Measurements from ENCODE around the gene ABCA1.

ABCA1 gene

GRCh38 chr9:104758974-104759373, 169.0 kb downstream of the ABCA1 start:
- DNase-seq (ENCODE audit: low read depth), result no peak

DNA sequence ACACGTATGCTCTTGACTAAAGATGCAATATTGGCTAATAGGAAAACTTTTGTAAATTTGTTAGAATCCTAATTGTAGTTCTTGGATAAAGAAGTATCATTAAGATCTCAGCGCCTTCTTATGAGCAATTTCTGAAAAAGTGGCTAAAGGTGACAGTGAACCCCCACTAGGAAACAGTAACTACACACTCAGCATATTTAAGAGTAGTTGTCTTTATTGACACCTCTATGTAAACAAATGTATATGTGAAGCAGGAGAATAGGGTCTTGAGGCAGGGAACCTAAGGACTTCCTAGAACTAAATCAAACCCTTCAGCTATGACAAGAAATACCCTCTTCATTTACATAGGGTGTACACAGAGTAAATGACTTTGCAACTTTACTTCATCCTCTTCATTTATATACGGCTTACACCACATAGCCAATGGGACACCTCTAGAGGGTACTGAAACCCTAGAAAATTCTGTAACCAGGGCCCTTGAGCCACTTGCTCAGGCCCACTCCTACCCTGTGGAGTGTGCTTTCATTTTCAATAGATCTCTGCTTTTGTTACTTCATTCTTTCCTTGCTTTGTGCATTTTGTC, 177.7 kb downstream of the ABCA1 start:
- DNase-seq (ENCODE audit: low read depth), result no peak

DNA sequence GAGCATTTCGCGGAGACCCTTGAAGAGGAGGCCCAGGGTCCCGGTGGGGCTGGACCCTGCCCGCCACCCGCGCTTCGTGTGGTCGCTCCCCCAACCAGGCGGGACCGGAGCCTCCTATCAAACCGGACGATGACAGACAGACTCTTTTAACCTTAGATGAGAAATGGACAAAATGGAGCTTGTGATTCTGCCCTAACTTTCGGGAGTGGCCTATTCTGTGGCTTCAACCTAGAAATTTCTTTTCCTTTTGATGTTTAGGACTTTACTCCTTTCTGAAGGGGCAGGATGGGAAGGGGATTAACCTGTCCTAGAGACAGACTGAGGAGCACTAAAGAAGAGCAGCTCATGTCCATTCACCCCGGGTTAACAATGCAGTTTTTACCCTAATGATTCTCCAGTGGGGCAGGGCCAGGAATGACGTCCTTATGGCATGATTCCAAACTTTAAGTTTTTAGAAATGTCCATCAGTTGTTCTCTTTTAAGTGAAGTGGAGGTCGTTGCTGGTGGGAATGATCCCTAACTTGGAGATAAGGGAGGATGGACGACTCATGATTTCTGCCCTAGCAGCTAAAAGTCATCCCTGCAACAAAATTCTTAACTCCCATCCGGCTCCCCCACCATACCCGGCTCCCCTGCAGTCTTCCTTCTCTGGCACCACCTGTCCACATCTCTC, 179.5 kb downstream of the ABCA1 start:
- DNase-seq (ENCODE audit: low read depth), result no peak

DNA sequence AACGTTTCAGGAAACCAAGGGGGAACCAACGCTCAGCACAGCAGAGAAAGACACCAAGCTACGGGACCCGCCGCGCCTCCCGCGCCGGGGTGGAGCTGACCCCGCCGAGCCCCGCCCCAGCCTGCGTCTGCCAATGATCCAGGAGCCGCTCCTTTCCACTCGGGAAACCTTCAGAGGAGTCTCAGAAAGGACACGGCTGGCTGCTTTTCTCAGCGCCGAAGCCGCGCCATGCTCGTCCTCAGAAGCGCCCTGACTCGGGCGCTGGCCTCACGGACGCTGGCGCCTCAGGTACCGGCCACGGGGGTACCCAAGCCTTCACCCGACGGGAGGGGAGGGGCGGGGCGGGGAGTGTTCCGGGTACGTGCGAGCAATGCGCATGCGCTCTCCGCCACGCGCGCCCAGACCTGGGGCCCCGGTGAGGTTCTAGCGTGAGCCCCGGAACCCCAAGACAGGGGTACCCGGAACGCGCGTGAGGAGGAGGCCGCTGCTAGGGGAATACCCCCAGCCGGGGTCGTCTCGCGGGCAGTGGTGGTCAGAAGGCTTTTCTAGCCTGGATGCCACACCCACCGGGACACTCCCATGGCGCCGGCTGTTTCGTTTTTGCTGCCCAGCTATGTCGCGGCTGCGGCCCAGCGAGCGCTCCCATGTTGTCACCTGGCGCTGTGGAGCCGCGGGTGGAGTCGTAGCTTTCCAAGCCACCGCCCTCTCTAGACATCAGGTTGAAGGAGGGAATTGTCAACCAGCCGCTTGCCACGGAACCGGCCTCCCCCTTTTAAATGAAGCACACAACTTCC, 180.2 kb downstream of the ABCA1 start, which contains the start of gene NIPSNAP3A:
Gene NIPSNAP3A, plus strand, starts transcription at position 119 of the 794 bp plus-strand sequence. Its CDS starts 110 bp downstream, at position 229.
- peak; percentile 57 for DNase-seq (ENCODE audit: low read depth)

DNA sequence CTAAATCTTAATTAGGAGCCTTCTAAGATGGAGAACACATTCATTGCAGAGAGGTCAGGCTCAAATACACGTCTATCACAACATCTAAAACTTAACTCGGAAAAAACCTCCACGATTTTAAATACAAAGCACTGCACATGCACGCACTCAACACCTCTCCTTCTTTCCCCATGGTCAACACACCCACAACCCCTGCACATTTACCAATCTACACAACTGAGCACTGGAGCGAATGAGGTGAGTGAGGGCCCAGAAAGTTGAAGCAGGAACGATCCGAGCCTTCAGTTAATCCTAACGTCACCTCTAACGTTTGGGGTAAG, 180.8 kb downstream of the ABCA1 start:
- no peak for DNase-seq (ENCODE audit: low read depth)

DNA sequence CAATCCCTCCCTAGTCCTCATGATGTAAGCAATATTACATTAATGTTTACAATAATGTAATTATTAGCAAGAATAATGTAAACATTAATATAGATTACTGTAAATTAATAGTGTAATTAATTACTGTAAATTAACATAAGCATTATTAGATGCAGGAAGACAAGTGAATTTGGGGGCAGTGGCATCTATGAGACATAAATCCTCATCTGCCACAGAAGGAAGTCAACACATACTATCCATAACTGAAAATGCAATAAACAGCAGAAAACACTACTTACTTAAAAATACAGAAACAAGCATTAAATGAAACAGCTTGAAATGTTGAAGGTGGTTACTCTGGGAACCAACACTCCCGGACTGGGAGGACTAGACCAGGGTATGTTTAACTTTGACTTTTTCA, 181.2 kb downstream of the ABCA1 start:
- DNase-seq (ENCODE audit: low read depth), result no peak

GRCh38 chr9:104746285-104746684, 181.7 kb downstream of the ABCA1 start:
- DNase-seq (ENCODE audit: low read depth), result no peak

DNA sequence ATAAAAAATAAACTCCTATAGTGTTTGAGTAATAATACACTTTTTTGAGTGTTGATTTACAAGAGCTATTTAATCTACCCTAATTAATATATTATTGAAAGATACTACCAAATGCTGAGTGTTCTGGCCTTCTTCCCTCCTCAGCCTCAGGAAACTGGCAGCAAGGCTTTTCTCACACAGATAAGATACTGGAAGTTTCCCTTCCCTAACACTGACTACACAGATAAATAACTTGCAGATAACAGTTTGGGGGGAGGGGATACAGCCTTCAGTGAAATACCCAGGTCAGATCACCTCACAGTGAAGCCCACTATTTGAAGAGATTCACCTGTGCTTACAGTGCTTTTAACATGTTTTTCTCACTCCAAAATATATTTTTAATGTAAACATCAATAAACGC, 182.1 kb downstream of the ABCA1 start:
- DNase-seq (ENCODE audit: low read depth), result no peak

DNA sequence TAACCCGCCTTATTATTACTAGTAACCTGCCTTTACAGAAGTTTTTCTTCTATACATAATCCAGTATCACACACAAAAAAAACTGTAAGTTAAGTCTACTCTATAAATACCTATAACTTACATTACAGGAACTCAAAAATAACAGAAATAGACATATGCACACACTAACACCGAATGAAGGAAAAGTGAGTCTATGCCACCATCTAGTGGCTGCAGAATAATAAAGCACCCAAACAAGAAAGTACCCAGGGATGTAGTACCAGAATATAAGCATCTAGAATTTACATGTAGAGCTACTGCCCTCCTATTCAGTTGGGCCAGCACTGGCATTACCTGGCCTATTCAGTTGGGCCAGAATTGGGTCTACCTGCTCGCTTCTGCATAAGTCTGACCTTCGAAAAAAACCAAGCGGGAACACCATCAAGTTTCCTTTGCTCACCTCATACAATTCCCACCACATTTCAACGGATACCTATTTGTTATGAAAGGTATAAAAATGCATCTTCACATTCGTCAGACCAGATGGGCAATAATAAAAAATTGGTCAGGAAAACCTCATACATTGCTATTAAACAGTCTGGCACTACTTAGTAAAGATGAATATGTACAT, 184.5 kb downstream of the ABCA1 start:
- peak; percentile 66 for DNase-seq (ENCODE audit: low read depth)

DNA sequence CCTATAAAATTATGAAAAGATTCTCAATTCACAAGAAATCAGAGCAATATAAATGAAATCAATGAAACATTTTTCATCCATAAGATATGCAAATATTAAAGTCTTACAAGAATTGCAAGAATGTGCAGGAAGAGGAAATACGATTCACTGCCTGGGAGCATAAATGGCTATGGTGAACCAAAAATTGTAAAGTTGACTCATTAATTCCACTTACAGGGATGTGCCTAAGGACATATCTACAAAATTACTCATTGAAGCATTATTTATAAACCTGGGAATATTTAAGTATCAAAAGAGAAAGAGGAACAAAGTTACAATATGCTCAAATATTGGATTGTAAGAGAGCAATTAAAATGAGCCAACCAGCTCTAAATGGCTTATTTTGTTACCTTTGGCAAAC, 187.3 kb downstream of the ABCA1 start:
- DNase-seq (ENCODE audit: low read depth), result peak; percentile 37

DNA sequence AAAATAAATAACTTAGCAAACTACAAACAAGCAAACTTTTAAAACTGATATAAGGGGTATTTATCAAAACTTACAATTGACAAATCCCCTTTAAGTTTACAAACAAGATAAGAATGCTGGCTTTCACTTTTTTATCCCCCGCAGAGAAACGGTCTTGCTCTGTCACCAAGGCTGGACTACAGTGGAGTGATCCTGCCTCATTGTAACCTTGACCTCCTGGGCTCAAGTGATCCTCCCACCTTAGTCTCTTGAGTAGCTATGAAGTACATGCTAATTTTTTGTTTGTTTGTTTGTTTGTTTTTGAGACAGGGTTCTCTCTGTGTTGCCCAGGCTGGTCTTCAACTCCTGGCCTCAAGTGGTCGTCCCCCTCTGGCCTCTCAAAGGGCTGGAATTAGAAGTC, 189.5 kb downstream of the ABCA1 start:
- DNase-seq (ENCODE audit: low read depth), result no peak
